ENCODE measurements around the gene PSMA5. TPM values are rescaled to one million over a fixed set of nuclear protein-coding genes. Genes with fewer than 3 reads are reported as not detected.

PSMA5 gene
- total RNA-seq, 4 donors from 2014 or later: 63.5 to 82.5 (median 78.2) TPM

- in situ Hi-C loops (cut with MboI; ENCODE audit: low sequenced_read_pairs in 4 of 4): loop anchor here in 1 of 4 donors (10.0 kb wide), 1 partner anchor 106 kb away; the partner anchor contains the start of gene PSRC1
- peak overlapping the region; percentile 83 to 97 (median 90) for H3K27ac ChIP-seq
- no peak for TF ChIP-seq POLR2A (IDR thresholded peaks at IDR 0.05)
- TF ChIP-seq, protein P1, sequence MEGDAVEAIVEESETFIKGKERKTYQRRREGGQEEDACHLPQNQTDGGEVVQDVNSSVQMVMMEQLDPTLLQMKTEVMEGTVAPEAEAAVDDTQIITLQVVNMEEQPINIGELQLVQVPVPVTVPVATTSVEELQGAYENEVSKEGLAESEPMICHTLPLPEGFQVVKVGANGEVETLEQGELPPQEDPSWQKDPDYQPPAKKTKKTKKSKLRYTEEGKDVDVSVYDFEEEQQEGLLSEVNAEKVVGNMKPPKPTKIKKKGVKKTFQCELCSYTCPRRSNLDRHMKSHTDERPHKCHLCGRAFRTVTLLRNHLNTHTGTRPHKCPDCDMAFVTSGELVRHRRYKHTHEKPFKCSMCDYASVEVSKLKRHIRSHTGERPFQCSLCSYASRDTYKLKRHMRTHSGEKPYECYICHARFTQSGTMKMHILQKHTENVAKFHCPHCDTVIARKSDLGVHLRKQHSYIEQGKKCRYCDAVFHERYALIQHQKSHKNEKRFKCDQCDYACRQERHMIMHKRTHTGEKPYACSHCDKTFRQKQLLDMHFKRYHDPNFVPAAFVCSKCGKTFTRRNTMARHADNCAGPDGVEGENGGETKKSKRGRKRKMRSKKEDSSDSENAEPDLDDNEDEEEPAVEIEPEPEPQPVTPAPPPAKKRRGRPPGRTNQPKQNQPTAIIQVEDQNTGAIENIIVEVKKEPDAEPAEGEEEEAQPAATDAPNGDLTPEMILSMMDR (IDR thresholded peaks at IDR 0.05 in 4 of 5, conservative IDR thresholded peaks at IDR 0.05 in 1 of 5): no peak
- ATAC-seq (peak in 1 of 2 donors; percentile 16), DNase-seq (no peak)
- H3K36me3 ChIP-seq: no peaks in the 10 kb centered on the region
- no peaks in the 10 kb centered on the region for H3K27me3 ChIP-seq
- intact Hi-C loops (cut with DNase I; ENCODE audit: low total_unique reads): loop anchor here (10.0 kb wide), 1 partner anchor 286 kb away; no protein-coding TSS in a partner anchor
- H3K4me3 ChIP-seq: peak overlapping the region; percentile 29 to 68 (median 40)
- peaks cover 77 to 96% of the 10 kb centered on the region in 2 donors for H3K4me1 ChIP-seq
- no peaks in the 10 kb centered on the region for H3K9me3 ChIP-seq
Observed at GRCh38 chr1:109391157-109391556, 35.1 kb downstream of the PSMA5 start.

DNA sequence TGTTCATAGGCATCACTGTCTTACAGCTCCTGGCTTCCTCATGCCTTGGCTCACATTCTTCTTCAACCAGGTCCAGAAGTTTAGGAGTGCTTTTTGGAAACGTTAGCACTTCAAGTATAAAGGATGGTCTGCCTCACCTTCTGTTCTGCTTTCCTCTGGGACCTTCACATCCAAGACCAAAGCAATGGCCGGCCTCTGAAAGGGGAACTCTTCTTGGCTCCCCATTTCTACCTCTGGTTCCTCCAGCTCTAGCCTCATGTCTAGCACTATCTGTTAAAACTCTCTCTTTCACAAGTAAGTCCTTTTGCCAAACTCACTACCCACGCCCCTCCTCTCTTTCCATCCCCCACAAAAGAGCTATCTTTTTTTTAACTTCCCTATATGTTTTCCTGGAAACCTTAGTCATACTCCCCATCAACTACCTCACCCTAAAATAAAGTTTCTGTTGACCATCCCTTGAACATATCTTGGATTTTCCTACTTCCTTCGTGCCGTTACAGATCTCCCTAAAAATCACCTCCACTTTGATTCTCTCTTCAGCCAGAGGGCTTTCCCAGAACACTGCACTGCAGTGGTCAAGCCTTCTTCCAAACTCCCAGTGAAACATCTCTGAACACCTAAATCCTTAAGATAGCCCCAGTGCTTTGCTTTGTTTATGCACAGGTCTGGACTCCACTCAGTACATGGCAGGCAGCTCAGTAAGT, 36.5 kb downstream of the PSMA5 start:
- peak overlapping the region; percentile 83 to 97 (median 90) for H3K27ac ChIP-seq
- H3K4me1 ChIP-seq: peaks cover 80 to 98% of the 10 kb centered on the region in 2 donors
- DNase-seq (no peak), ATAC-seq (no peak)
- in situ Hi-C loops (cut with MboI; ENCODE audit: low sequenced_read_pairs in 4 of 4): loop anchor here in 1 of 4 donors (10.0 kb wide), 1 partner anchor 105 kb away; the partner anchor contains the start of gene PSRC1
- H3K9me3 ChIP-seq: no peaks in the 10 kb centered on the region
- intact Hi-C loops (cut with DNase I; ENCODE audit: low total_unique reads): loop anchor here (10.0 kb wide), 1 partner anchor 285 kb away; no protein-coding TSS in a partner anchor
- no peaks in the 10 kb centered on the region for H3K27me3 ChIP-seq
- H3K36me3 ChIP-seq: no peaks in the 10 kb centered on the region
- TF ChIP-seq, protein P1 (IDR thresholded peaks at IDR 0.05 in 4 of 5, conservative IDR thresholded peaks at IDR 0.05 in 1 of 5): no peak
- TF ChIP-seq POLR2A (IDR thresholded peaks at IDR 0.05): no peak
- peak overlapping the region; percentile 29 to 68 (median 40) for H3K4me3 ChIP-seq

GRCh38 chr1:109388884-109389637, 37.2 kb downstream of the PSMA5 start:
- ATAC-seq (peak in 1 of 2 donors; percentile 29), DNase-seq (peak in 1 of 2 donors; percentile 42)
- in situ Hi-C loops (cut with MboI; ENCODE audit: low sequenced_read_pairs in 4 of 4) (no loop called here), intact Hi-C loops (cut with DNase I; ENCODE audit: low total_unique reads) (no loop called here)
- Histone ChIP-seq H3K4me1 (peaks cover 80 to 98% of the 10 kb centered on the region in 2 donors), H3K4me3 (peak overlapping the region in 3 of 4 donors; percentile 29 to 68 (median 50)), H3K27ac (peak overlapping the region; percentile 83 to 97 (median 90)), H3K36me3 (no peaks in the 10 kb centered on the region), H3K9me3 (no peaks in the 10 kb centered on the region), H3K27me3 (no peaks in the 10 kb centered on the region)
- TF ChIP-seq, protein P1 (IDR thresholded peaks at IDR 0.05 in 4 of 5, conservative IDR thresholded peaks at IDR 0.05 in 1 of 5): no peak
- TF ChIP-seq POLR2A (IDR thresholded peaks at IDR 0.05): no peak

DNA sequence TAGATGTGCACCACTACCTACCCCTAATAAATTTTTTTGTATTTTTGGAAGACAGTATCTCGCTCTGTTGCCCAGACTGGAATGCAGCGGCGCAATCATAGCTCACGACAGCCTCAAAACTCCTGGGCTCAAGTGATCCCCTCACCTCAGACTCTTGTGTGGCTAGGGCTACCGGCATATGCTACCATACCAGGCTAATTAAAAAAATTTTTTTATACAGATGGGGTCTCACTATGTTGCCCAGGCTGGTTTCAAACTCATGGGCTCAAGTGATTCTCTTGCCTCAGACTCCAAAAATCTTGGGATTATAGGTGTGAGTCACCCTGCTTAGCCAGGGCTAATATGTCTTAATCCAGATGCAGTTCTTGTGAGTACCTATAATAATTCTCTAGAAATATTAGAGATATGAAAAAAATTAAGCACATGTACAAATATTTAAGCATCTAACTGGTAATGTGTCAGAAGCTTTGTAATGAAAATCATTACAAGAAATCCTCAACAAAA, 38.0 kb downstream of the PSMA5 start:
- in situ Hi-C loops (cut with MboI; ENCODE audit: low sequenced_read_pairs in 4 of 4) (no loop called here), intact Hi-C loops (cut with DNase I; ENCODE audit: low total_unique reads) (no loop called here)
- H3K27ac ChIP-seq: peak overlapping the region; percentile 83 to 97 (median 90)
- no peaks in the 10 kb centered on the region for H3K27me3 ChIP-seq
- peak overlapping the region in 1 of 4 donors; percentile 50 for H3K4me3 ChIP-seq
- peaks cover 82 to 98% of the 10 kb centered on the region in 2 donors for H3K4me1 ChIP-seq
- H3K36me3 ChIP-seq: no peaks in the 10 kb centered on the region
- TF ChIP-seq, protein P1 (IDR thresholded peaks at IDR 0.05 in 4 of 5, conservative IDR thresholded peaks at IDR 0.05 in 1 of 5): no peak
- no peak for TF ChIP-seq POLR2A (IDR thresholded peaks at IDR 0.05)
- DNase-seq (no peak), ATAC-seq (no peak)
- no peaks in the 10 kb centered on the region for H3K9me3 ChIP-seq

All from gastrocnemius medialis (tissue), 4 donors.